Stimulated activated CD8-positive, alpha-beta memory T cell treated with anti-CD3 and anti-CD28 coated beads, Interleukin-2, amount 100 ng/mL, for 48 hours (primary cell): Measurements from ENCODE around the gene FYB2.
"Not testable (repeated sequence)": the region's sequence is repeated elsewhere in the genome, so short reads cannot be mapped to it uniquely, and the experiment has no call there.

Experiments
- DNase-seq, 2 donors: peaks; one replicate each; pipeline ENCODE4 v3.0.0-alpha.2; 2020; ENCODE audit warnings: low read depth in 2 of 2

The FYB2 gene

DNA sequence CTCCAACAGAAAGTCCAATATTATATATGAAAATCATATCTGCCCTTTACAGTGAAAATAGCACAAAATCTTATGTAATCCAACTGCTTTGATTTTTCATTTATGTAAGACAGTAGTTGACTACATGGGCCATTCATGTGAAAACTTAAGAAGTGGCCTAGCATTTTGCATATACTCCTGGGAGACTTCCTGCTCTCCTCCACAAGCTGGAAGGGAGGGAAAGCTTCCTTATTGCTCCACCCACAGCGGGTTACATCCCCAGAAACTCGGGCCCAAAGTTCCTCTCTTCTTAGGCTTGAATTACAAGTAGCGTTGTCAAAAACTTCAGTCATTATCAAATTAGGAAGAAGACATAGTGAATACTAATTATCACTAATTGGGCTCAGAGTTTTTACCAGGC is 29.2 kb downstream of the FYB2 start:
- no peak for DNase-seq

DNA sequence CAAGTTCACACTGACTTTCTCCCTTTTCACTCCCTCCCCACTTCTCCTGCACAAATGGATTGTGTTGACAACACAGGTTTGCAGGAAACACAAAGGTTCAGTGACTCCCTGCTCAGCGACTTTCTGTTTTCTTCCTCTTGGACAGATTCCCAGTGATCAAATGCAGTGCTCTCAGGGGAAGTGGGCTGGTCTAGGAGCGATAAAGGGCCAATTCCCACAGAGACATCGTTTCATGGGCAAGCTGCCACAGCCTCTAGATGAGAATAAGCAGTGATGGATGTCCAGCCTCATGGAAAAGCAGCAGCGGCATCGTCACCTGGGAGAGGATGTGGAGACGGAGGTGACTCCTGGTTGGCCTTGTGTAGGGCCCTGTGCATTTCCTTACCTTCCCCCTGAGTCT is 30.6 kb downstream of the FYB2 start:
- DNase-seq = no peak

DNA sequence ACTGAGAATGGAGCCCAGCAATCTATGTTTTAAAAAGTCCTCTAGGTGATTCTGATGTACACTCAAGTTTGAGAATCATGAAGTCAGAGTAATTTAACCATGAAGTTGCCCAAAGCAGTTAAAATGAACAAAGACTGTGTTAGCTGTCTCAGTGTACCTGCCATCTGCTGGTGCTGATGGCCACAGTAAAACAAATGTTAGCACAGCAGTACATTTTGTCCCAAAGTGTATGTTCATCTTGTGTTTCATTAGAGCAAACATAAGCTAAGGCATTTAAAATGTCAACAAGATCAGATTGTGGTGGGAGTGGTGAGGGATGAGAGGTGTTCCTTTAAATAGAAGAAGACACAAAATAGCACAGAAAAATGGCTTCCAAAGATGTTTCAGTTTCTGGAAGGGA is 31.1 kb downstream of the FYB2 start:
- no peak for DNase-seq

DNA sequence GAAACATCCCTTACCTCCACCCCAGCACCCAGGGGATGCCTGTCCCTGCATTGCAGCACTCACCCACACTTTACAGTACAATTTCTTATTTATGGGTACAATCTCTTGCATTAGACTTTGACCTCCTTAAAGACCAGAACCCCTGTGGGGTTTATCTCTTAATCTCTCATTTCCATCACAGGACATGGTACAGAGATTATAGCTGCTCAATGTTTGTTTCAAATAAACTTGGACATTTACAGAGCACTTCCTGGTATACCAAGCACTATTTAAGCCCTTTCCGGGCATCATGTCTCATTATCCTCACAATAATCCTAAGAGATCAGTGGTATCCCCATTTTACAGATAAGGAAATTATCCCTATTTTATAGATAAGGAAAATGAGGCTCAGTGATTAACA is 31.9 kb downstream of the FYB2 start:
- no peak for DNase-seq

DNA sequence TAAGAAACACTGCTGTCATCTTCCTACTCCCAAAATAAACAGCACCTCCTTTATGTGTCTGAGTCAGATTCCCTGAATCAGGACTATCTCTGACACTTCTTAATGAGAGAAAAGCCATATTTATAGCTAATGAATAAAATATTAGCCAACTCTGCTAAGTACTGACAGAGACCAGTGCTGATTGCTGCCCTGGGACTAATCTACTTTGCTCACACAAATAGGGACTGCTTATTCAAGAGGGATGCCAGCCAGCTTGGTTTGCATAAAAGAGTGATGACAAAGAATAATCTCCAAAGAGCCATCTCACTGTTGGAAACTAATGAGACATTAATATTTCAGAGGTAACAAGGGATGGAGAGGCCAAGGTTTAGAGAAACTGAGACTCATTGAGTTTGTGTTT is 36.4 kb downstream of the FYB2 start:
- no peak for DNase-seq

DNA sequence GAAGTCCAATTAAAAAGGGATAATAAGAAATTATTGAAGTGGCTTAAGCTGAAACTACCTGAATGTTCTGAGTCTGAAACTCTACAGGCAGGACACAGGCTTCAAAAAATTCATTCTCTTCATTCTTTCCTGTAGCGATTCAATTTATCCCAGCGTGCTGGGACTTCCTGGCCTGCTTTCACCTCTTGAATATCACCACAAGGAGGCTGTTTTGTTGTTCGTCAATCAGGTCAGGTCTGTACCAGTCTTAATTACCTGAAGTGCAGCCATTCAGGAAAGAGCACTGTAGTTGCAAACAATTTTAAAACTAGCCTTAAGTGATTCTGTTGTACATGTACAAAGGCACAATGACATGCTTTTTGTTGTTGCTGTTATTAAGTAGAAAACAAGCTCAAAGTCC is 38.4 kb downstream of the FYB2 start:
- DNase-seq = no peak

DNA sequence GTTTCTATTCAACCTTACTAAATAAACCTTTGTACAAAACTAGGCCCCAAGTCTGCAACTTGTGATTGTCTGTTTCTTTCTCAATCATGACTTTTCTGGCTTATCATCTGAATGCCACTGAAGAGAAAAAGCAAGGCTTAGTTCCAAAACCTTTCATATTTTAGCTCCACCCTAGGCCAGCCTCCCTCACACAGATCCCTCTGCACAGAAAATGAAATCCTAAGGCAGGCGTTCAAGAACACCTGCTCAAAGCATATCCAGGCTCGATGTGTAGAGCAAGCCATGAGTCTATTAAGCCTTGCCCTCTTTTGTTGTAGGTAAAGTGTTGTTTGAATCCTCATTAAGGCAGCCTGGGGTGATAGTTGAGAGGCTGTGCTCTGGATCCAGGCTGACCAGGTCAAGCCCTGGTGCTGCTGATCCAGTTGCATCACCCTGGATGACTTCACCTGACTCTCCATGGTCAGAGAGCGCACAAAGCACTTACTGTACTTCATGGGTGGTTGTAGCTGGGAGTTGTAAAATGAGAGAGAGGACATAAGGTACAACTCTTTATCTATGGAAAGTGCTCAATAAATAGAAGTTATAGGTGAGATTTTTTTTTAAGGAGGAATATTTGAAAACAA is 39.0 kb downstream of the FYB2 start:
- DNase-seq = no peak

DNA sequence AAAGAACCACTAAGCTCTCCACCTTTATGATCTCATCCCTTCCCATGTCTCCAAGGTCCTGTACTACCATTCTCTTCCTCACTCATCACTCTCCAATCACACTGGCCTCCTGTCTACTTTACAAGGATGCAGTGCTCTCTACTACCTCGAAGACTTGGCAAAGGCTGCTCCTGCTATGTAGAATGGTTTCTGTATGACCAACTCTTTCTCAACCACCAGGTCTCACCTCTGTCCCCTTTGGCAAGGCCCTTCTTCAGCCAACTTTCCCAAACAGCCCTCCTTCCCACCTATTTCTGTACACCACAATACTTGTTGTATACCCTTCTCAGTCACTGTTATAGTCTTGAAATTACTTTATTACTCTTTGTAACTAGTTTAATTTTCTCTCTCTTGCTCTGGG is 41.2 kb downstream of the FYB2 start:
- no peak for DNase-seq

DNA sequence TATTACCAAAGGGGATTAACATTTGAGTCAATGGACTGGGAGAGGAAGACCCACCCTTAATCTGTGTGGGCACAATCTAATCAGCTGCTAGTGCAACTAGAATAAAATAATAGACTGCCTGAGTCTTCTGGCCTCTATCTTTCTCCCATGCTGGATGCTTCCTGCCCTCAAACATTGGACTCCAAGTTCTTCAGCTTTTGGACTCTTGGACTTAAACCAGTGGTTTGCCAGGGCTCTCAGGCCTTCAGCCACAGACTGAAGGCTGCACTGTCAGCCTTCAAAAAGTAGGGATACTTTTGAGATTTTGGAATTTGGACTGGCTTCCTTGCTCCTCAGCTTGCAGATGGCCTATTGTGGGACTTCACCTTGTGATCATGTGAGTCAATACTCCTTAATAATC is 44.5 kb downstream of the FYB2 start:
- DNase-seq = not testable (repeated sequence)

DNA sequence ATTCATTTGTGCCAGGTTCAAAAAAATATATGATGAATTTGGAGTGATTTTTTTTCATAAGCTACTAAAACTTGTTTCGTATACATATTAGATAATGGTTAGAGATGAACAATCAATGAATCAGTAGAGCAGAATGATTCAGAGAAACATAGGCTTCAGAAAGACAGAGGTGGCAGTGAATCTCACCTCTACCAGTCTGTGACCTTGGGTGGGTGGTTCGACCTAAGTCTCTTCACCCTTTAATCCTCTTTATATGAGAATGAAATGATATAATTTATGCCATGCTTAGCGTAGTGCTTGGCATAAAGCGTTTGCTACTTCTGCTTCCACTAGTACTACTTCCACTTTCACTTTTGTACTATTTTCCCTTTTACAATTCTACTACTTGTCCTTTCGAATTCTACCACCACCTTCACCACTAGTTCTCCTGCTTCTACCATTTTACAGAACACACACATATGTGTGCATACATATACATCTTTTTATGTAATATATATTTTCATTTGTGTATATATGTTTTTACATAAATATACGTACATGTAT is 45.1 kb downstream of the FYB2 start:
- DNase-seq = no peak

DNA sequence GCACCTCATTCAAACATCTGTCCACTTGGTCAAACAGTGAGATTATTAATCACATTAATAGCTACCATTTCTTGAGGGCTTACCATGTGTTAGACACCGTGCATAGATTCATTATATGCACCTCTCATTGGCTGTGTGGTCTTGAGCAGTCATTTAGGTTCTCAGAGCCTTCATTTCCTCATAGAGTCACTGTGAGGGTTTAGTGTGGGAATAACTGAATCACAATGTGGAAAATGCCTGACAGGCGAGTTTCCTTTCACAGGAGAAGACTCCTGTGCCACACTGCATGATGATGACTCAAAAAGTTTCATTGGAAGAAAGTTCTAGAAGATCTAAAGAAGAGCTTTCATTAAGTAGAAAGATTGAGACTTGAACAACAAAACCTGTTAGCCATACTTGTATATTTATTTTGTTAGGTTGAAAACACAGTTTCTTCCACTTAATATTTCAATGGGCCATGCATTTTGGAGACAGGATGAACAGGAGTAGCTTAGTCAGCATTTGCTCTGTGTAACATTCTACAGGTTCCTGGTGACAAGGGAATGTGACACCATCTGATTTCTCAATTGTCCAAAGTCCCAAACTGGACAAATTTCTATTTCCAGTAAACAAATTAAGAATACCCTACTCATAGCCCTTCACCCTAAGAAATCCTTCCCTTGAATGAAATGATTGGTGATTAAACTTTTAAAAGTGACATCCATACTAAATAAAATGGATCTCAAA is 45.7 kb downstream of the FYB2 start:
- no peak for DNase-seq

DNA sequence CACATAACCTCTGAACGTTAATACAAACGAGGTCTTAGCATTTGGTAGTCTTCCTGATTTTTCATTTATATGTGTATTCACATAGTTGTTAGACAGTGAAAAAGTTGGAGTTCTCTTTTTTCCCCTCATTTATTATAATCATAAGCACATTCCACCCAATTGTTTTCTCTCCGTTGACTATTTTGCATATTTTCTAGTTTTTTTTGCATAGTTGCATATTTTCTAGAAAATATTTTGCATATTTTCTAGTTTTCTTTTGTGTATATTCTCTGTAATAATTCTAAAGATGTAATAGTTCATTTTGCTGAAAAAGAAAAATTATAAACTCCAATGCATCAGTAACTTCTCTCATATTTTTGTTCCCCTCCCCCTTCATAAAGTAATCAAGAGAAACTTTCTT is 47.5 kb downstream of the FYB2 start:
- no peak for DNase-seq

DNA sequence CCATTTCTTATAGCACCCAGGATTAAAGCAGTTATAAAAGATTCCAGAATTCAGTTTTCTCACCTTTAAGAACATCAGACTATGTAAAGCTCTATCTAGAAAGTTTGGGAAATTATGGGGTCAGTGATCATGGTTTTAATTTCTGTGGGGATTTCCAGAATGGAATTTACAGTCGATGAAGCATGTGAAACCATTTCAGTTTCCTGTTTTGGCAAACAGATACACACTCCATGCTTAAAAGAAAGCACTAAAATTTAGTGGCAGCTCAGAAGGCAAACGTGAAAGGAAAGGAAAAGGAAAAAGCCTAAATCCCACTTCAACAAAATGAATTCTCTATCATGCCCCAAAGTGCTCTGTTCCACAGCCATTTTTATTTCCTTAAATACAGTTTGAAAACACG is 60.4 kb downstream of the FYB2 start:
- no peak for DNase-seq

DNA sequence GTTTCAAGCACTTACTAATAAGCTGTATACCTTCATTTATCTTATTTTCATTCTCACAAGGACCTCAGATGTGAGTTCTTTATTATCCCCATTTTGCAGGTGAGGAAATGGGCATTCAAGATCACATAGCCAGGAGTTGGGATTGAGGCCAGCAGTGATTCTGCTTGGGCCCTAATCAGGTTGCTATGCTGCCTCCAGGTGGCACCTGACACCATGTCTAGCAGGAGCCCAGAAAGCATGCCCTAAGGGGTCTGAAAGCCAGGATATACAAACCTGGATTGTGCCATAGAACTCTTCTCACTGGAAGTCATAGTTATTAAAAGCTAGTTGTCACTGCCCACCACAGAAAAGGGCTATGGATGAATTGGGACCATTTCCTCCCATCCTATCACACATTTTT is 61.1 kb downstream of the FYB2 start:
- no peak for DNase-seq

DNA sequence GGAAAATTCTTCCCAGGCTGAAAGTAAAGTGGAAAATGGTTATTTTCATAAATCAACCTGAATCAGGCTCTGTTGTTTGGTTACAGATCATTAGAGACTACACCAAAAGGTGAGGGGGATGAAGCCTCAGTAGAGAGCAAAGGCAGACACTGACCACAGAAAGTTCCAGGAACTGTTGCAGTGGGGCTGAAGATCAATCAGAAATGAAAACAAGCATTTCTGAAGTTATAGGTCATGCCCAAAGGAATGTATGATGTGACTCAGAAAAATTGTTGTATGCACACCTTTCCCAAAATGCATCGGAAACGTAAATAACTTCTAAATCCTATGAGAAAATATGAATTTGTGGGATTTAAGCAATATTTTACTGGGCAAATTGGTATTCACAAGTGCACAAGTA is 63.3 kb downstream of the FYB2 start:
- DNase-seq = no peak

DNA sequence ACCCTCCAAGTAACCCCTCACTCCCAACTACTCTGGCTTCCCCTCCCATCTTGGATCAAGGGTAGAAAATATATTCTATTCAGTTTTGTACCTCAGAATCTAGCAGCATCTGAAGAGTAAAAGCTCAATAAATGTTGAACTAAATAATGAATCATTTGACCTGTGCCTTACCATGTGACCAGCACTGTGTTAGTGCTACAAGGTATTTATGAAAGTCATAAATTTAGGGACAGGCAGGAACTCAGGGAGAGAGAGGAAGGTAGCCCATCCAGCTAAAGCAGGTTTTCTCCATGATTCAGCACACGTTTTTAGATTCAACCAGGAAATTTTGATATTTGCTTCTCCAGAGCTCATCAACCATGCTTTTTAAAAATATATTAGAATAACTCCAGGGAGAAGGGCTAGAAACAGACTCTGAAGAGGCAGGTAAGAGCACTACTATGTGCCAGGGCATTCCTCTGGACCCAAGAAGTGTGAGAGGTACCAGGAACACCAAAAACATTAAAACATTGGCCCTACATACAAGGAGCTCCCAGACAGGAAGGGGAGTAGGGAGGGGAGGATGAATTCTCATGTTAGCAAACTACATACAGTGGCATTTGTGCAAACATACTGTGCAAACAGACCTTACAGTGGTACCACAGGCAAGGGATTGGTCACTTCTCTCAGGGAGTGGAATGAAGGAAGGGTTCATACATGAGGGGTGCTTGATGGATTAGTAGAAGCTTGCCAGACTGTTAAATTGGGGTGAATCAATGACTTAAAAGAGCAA is 64.3 kb downstream of the FYB2 start:
- DNase-seq = no peak

DNA sequence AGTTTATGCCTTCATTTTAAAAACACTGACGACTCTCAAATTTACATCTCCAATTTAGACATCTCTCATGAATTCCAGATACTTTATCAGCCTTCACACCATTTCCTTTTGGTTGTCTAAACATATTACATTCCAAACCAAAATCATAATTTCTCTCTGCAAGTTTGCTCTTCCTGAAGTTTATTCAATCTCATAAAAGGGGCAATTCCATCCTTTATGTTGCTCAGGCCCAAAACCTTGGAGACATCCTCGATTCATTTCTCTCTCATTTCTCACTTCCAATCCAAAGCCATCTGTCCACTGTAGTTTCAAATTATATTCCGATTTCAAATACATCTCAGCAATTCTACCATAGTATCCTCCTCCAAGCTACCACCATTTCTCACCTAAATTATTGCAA is 74.0 kb downstream of the FYB2 start:
- DNase-seq = no peak

DNA sequence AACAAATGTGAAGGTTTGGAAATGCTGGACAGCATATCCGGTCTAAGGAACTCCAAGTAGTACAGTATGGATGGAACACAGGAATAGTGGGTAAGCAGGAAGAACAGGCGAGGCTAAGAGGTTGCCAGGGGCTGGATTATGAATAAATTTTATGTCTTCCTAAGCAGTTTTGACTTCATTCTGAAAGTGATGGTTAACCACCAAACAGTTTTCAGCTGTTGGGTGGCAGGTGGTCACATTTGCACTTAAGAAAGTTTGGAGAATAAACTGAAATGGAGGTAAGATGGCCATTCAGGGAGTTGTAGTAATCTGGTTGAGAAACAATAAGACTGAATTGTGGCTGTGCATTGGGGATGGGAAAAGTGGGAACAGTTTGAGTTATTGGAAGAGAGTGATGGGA is 90.2 kb downstream of the FYB2 start:
- no peak for DNase-seq

DNA sequence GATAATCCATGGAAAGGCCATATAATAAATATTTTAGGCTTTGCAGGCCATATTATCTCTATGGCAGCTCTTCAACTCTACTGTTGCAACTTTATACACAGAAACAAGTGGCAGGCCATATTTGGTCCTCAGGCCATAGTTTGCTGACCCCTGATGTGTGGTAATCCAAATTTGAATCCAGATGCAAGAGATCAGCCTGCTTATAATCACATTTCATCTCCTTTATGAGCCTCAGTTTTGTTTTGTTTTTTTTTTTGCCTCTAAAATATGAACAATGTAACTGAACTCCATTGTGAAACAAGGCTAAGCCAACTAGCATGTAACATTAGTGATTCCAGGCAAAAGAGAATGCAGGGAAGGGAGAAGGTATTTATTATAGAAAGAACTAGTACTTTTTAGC is 92.5 kb downstream of the FYB2 start:
- DNase-seq = no peak

DNA sequence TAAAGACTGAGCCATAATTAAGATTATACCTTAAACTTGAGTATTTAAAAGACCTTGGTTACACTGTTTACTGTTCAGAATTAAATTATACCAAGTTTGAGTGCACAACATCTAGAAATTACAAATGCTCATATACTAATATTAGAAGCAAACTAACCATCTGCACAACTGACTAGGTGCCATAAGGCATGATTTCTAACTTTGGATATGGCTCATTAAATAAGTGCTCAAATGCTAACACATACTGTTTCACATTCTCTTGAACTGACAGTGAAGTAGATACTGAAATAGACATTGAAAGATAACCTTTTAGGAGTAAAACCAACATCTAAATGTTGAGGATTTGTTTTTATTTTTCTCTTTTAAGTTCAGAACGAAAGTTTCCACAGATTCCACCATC is 100.0 kb downstream of the FYB2 start:
- no peak for DNase-seq

DNA sequence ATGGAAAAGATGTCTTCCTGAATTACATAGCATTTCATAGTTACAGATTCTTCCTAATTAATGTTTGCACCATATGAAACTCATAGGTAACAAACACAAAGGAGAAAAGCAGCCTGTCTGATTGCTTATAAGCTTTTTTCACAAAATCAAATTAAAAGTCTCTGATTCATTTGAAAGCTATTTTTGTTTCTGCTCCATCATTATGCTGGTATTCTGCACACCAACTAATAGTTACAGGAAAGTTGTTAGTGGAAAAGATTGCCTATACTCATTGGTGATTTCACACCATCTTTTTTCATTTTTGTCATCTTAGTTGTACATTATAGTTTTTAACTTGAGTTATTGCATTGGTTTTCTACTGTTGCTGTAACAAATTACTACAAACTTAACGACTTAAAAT is 104.0 kb downstream of the FYB2 start:
- DNase-seq = no peak

DNA sequence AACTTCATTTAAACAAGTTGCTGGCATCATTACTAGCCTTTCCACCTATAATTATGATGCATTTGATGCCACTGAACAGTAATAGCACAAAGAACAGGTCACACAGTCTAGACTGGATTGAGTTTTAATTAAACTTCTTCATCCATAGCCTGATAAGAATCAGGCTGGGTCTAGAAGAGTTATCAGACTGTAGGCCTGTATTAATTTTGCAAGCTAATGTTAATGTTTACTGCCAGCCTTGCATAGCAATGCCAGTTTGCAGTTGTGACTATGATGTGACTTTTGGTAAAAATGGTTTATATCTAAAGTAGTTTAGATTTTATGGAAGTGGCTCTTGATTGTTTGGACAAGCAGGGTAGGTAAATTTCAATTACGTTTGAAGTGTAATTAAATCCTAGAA is 106.1 kb downstream of the FYB2 start:
- DNase-seq = no peak

DNA sequence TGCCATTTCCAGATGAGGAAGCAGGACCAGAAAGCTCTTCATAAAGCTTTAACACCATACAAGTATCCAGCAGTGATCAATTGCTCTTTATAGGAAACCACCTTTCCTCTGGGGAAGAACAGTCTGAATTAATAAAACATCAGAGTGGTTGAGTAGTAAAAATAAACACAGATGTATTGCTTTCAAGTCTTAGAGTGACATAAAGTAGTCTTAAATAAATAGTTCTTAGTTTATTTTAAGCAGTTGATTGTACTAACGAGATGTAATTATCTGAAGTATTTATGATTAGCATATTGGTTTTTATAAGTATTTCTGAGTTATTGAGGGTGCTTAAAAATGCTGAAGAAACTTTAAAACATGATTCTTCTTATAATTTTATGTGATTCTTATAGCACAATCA is 107.1 kb downstream of the FYB2 start:
- DNase-seq = no peak
